Heart left ventricle (tissue), 13 donors: ENCODE measurements around the gene UCKL1.

Experiments used
- POLR2A ChIP-seq, 2 donors: fragments of 450-650 bp; IDR thresholded peaks; one replicate each; pipeline ENCODE4 v1.6.1; 2017; ENCODE audit warnings: antibody characterized with exemption in 2 of 2, mild to moderate bottlenecking in 2 of 2, moderate library complexity in 2 of 2
- TF ChIP-seq, protein P1 (sequence below), 12 donors: fragments of 200-600 bp; sonication (generic) in 4 of 12; IDR thresholded peaks; one replicate each; pipeline versions ENCODE4 v1.5.0 to v1.8.0; 2018 to 2022; ENCODE audit warnings: antibody characterized with exemption in 12 of 12, mild to moderate bottlenecking in 5 of 12
- donor health status: ischemic (EF 13 %, LVEDD 7.1; RV severe dilation, severe dysfunction).
- donor health status: DM: no; HTN: yes; CAD: no.
- donor health status: DM: no; HTN: no; CAD: no.
- donor health status: ischemic (EF 25% LVEDD 6.9; RV normal size, moderate dysfunction).
- donor health status: ischemic (EF 25% LVEDD 5.7; RV mildly dilated, moderate dysfunction).
- donor health status: ischemic (EF 35%, LVEDD 5.7; RV mildly dilated, moderate dysfunction).
- donor health status: nonischemic (EF 11% LVEDD 7.7; RV severe dilation, severe dysfunction).
- donor health status: DM: yes; HTN: yes; CAD: no.
- donor health status: PGD.
- donor health status: ischemic (EF 29% LVEDD 5.4; RV normal size, mild dysfunction).
- donor health status: nonischemic (EF 23%, LVEDD 6.1; RV moderate dilation, normal function).

- TF ChIP-seq, protein P1, sequence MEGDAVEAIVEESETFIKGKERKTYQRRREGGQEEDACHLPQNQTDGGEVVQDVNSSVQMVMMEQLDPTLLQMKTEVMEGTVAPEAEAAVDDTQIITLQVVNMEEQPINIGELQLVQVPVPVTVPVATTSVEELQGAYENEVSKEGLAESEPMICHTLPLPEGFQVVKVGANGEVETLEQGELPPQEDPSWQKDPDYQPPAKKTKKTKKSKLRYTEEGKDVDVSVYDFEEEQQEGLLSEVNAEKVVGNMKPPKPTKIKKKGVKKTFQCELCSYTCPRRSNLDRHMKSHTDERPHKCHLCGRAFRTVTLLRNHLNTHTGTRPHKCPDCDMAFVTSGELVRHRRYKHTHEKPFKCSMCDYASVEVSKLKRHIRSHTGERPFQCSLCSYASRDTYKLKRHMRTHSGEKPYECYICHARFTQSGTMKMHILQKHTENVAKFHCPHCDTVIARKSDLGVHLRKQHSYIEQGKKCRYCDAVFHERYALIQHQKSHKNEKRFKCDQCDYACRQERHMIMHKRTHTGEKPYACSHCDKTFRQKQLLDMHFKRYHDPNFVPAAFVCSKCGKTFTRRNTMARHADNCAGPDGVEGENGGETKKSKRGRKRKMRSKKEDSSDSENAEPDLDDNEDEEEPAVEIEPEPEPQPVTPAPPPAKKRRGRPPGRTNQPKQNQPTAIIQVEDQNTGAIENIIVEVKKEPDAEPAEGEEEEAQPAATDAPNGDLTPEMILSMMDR (IDR thresholded peaks at IDR 0.05), result no peak
- TF ChIP-seq POLR2A (IDR thresholded peaks at IDR 0.05), result no peak
Measured at GRCh38 chr20:64003960-64004725, 47.9 kb upstream of the UCKL1 start.
